Cardiac muscle cell (in vitro differentiated cells and primary cell): ENCODE measurements around the gene KIF6. TPM values are rescaled to one million over a fixed set of nuclear protein-coding genes. Genes with fewer than 3 reads are reported as not detected.

ENCODE experiments used
- DNase-seq, 2 donors: peaks; one replicate each; pipeline versions ENCODE4 v3.0.0 to v3.0.0-alpha.2; 2010 to 2017; ENCODE audit warnings: low read depth in 1 of 2, low spot score in 1 of 2
- H3K27ac ChIP-seq: fragments of 200-600 bp; sonication (generic); 2 replicates; pipeline ENCODE4 v1.5.1; 2016
- H3K27me3 ChIP-seq: fragments of 200-600 bp; sonication (generic); 2 replicates; pipeline ENCODE4 v1.6.0; 2016; ENCODE audit warnings: control low read depth
- H3K36me3 ChIP-seq: fragments of 200-600 bp; sonication (generic); 2 replicates; pipeline ENCODE4 v1.5.1; 2016; ENCODE audit warnings: control low read depth
- H3K4me1 ChIP-seq: fragments of 200-600 bp; sonication (generic); 2 replicates; pipeline ENCODE4 v1.8.1; 2017; ENCODE audit warnings: low read depth, mild to moderate bottlenecking, mixed run types
- H3K4me3 ChIP-seq: fragments of 200-600 bp; sonication (generic); 2 replicates; pipeline ENCODE4 v1.5.1; 2016; ENCODE audit warnings: mild to moderate bottlenecking
- H3K9me3 ChIP-seq: fragments of 200-600 bp; sonication (generic); 2 replicates; pipeline ENCODE4 v1.5.1; 2017; ENCODE audit warnings: low read depth, mild to moderate bottlenecking, control low read depth
- polyA plus RNA-seq: library from polyadenylated mRNA; unstranded; fragments of >200 nt; fragmentation: Nextera tagmentation; extraction: Ambion mirVana; gene quantifications from 2 replicates; pipeline ENCODE4 v1.2.1, GENCODE V29; 2016
- total RNA-seq: library from RNA; depleted of rRNA; stranded (reverse); fragments of >200 nt; gene quantifications from 2 replicates; pipeline ENCODE4 v1.2.3, GENCODE V29; 2016
- TF ChIP-seq, protein P1 (sequence below): IDR thresholded peaks from 2 replicates; pipeline ENCODE4 v1.5.1; 2012; ENCODE audit warnings: low read depth, mild to moderate bottlenecking, low read length

Gene KIF6
- total and polyA plus RNA-seq, 2 experiments from 2014 or later: 0.69 to 1.7 TPM

DNA sequence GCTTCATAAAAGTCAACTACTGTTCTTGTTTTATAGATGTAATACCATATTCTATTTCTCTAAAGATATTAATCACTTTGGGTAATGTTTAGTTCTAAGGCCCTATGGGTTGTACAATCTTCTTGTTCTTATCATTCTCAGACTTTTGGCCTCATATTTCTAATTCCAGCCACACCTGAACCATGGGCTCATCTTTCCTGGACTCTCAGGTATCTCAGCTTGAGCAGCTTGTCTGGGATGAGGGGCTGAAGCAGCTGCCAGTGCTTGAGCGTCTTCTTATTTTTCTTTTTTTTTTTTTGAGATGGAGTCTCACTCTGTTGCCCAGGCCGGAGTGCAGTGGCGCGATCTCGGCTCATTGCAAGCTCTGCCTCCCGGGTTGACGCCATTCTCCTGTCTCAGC, 150.2 kb downstream of the KIF6 start:
- no peak for DNase-seq
- TF ChIP-seq, protein P1, sequence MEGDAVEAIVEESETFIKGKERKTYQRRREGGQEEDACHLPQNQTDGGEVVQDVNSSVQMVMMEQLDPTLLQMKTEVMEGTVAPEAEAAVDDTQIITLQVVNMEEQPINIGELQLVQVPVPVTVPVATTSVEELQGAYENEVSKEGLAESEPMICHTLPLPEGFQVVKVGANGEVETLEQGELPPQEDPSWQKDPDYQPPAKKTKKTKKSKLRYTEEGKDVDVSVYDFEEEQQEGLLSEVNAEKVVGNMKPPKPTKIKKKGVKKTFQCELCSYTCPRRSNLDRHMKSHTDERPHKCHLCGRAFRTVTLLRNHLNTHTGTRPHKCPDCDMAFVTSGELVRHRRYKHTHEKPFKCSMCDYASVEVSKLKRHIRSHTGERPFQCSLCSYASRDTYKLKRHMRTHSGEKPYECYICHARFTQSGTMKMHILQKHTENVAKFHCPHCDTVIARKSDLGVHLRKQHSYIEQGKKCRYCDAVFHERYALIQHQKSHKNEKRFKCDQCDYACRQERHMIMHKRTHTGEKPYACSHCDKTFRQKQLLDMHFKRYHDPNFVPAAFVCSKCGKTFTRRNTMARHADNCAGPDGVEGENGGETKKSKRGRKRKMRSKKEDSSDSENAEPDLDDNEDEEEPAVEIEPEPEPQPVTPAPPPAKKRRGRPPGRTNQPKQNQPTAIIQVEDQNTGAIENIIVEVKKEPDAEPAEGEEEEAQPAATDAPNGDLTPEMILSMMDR: no peak
- no peaks in the 10 kb centered on the region for H3K36me3 ChIP-seq
- H3K9me3 ChIP-seq: no peaks in the 10 kb centered on the region
- H3K4me3 ChIP-seq: no peak overlapping the region
- no peak overlapping the region for H3K27ac ChIP-seq
- no peaks in the 10 kb centered on the region for H3K27me3 ChIP-seq
- no peaks in the 10 kb centered on the region for H3K4me1 ChIP-seq

DNA sequence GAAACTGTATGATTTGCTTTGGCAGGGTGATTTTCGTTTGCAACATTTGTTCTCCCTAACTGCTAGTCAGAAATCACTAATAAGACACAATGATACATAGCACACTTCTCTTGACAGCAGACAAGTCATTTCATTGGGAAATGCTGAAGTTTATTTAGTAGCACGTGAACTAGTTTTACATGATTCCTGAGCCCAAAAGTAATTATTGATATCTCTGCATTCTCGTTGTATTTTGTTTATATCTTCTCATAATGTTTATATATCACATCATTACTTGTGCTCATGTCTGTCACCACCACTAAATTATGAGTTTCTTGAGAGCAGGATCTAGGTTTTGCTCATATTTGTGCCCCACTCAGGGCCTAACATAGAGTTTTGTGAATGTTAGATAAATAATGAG, 151.7 kb downstream of the KIF6 start:
- TF ChIP-seq, protein P1: no peak

DNA sequence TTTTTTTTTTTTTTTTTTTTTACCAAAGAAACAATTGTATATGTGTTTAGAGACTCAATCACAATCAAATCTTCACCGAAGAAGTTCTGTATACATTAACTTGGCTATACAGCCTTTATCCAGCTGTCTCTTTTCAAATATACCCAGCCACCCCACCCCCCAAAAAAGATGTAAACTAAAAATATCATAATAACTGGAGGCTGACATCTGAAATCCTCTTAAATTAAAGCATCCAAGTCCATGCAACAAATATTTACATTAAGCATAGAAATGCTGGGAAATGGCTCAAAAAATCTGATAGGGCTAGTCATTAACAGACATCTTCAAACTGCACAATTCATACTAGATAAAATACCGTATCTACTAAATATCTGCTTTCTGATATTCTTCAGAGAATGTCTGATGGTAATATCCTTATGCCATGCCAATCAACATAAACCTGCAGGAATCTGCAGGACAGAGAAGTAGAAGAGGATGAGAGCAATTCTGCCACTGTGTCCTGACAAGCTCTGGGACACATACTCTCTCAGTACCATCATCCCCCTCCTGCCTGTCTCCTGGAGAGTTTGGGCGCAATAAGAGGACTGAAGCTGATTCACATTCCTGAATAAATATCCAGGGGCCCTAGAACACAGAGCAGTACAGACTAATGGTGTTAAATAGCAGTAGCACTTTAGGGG, 152.4 kb downstream of the KIF6 start:
- H3K9me3 ChIP-seq: no peaks in the 10 kb centered on the region
- TF ChIP-seq, protein P1: no peak
- no peak for DNase-seq

More for the DNA sequence above, 151.7 kb downstream of the KIF6 start:
- H3K36me3 ChIP-seq: no peaks in the 10 kb centered on the region
- DNase-seq: no peak
- H3K27ac ChIP-seq: no peak overlapping the region
- H3K9me3 ChIP-seq: no peaks in the 10 kb centered on the region
- H3K4me1 ChIP-seq: no peaks in the 10 kb centered on the region
- H3K4me3 ChIP-seq: no peak overlapping the region
- no peaks in the 10 kb centered on the region for H3K27me3 ChIP-seq

DNA sequence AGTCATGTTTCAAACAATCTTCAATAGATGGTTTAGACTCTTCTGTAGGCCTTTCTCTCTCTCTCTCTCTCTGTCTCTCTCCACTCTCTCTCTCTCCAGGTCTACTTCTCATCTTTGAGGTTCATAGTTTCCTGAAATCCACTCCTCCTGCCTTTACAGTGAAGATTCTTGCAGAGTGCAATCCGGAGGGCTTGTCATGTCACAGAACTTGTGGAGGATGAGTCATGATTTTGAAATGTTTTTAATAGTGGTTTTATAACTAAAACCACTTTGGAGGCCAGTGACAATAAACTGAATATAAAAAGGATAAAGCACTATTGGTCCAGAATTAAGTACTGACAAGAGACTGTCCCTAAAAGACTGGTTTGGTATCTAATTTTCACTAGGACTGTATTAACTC, 156.3 kb downstream of the KIF6 start:
- TF ChIP-seq, protein P1: no peak

More for the DNA sequence above, 152.4 kb downstream of the KIF6 start:
- Histone ChIP-seq H3K4me1 (no peaks in the 10 kb centered on the region), H3K36me3 (no peaks in the 10 kb centered on the region), H3K4me3 (no peak overlapping the region), H3K27me3 (no peaks in the 10 kb centered on the region), H3K27ac (no peak overlapping the region)

DNA sequence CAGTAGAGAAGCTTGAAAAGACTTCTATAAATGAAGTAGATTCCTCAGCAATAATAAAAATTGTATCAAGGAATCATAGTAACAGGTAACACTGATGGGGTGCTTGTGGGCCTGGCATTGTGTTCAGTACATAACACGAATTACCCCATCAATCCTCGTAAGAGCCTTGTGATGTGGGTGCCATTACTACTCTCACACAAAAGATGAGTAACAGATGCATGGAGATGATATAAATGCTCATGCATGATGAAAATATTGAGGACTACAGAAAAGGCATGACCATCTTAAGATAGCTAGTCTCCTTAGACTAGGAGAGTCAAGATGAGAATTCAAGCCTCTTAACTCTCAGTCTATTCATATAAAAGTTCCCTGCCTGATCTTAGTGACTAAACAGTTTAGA, 158.1 kb downstream of the KIF6 start:
- no peak for DNase-seq
- Histone ChIP-seq H3K4me1 (no peaks in the 10 kb centered on the region), H3K4me3 (no peak overlapping the region), H3K27me3 (no peaks in the 10 kb centered on the region), H3K27ac (no peak overlapping the region), H3K36me3 (no peaks in the 10 kb centered on the region), H3K9me3 (no peaks in the 10 kb centered on the region)
- TF ChIP-seq, protein P1: no peak

More for the DNA sequence above, 156.3 kb downstream of the KIF6 start:
- no peaks in the 10 kb centered on the region for H3K27me3 ChIP-seq
- no peaks in the 10 kb centered on the region for H3K9me3 ChIP-seq
- DNase-seq: peak in 1 of 2 donors; percentile 49
- H3K36me3 ChIP-seq: no peaks in the 10 kb centered on the region
- no peak overlapping the region for H3K27ac ChIP-seq
- no peaks in the 10 kb centered on the region for H3K4me1 ChIP-seq
- H3K4me3 ChIP-seq: no peak overlapping the region

DNA sequence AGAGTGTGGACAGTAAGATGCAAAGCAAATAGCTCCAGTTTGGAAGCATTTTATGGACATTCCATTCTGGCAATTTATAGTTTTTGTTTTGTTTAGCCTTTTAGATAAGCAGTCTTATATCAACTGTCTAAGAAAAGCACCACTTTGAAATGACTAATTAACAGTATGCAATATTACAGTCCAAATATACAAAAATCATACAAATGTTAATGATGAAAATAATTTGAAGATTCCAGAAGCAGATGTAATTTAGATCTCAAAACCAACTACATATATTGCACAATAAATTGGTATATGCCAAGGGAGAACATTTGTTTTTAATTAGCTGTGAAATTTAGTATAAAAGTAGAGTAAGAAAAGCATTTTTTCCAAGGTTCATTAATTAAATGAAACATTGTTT, 158.8 kb downstream of the KIF6 start:
- TF ChIP-seq, protein P1: no peak
- H3K27me3 ChIP-seq: no peaks in the 10 kb centered on the region
- H3K36me3 ChIP-seq: no peaks in the 10 kb centered on the region

More for the DNA sequence above, 158.8 kb downstream of the KIF6 start:
- Histone ChIP-seq H3K9me3 (no peaks in the 10 kb centered on the region), H3K27ac (no peak overlapping the region), H3K4me3 (no peak overlapping the region), H3K4me1 (no peaks in the 10 kb centered on the region)
- DNase-seq: no peak
